ENCODE measurements around the gene DTNB.

- TF ChIP-seq, protein P1, sequence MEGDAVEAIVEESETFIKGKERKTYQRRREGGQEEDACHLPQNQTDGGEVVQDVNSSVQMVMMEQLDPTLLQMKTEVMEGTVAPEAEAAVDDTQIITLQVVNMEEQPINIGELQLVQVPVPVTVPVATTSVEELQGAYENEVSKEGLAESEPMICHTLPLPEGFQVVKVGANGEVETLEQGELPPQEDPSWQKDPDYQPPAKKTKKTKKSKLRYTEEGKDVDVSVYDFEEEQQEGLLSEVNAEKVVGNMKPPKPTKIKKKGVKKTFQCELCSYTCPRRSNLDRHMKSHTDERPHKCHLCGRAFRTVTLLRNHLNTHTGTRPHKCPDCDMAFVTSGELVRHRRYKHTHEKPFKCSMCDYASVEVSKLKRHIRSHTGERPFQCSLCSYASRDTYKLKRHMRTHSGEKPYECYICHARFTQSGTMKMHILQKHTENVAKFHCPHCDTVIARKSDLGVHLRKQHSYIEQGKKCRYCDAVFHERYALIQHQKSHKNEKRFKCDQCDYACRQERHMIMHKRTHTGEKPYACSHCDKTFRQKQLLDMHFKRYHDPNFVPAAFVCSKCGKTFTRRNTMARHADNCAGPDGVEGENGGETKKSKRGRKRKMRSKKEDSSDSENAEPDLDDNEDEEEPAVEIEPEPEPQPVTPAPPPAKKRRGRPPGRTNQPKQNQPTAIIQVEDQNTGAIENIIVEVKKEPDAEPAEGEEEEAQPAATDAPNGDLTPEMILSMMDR (IDR thresholded peaks at IDR 0.05; ENCODE audit: extremely low read depth in 1 of 2, insufficient read depth in 1 of 2, low read depth in 1 of 2, low read length in 2 of 2): no peak
- no peak for TF ChIP-seq MYC (IDR thresholded peaks at IDR 0.05; ENCODE audit: low read depth, low read length)
- TF ChIP-seq JUN (IDR thresholded peaks at IDR 0.05; ENCODE audit: borderline replicate concordance, insufficient read depth, insufficient read length, low read depth): no peak
These were observed 345.0 kb downstream of the DTNB start for GRCh38 chr2:25328152-25329085.
